Medulla oblongata (tissue), 1 donor: Measurements from ENCODE around the gene GSTT4.
"Not testable (repeated sequence)": the region's sequence is repeated elsewhere in the genome, so short reads cannot be mapped to it uniquely, and the experiment has no call there.

ENCODE experiments used
- DNase-seq: peaks from one replicate; pipeline ENCODE4 v3.0.0-alpha.2; 2015; ENCODE audit errors: extremely low spot score

The GSTT4 gene

DNA sequence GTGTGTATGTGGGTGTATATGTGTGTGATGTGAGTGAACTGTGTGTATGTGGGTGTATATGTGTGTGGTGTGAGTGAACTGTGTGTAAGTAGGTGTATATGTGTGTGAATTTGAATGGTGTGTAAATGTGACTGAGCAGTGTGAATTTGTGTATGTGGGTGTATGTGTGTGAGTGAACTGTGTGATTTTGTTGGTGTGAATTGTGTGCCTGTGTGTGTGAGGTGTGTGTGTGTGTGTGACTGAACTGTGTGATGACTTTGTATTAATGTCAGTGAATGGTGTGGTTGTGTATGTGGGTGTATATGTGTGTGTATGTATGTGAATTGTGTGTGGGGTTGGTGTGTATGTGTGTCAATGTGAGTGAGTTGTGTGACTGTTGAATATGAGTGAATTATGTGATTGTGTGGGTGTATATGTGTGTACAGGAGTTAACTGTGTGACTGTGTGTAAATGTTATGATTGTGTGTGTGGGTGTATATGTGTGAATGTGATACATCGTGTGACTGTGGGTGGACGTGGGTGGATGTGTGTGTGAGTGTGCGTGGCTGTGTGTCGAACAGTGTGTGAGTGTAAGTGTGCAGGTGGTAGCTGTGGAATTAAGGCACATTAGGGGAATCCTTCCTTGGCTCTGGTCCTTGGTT, 18.6 kb downstream of the GSTT4 start:
- DNase-seq, result not testable (repeated sequence)

DNA sequence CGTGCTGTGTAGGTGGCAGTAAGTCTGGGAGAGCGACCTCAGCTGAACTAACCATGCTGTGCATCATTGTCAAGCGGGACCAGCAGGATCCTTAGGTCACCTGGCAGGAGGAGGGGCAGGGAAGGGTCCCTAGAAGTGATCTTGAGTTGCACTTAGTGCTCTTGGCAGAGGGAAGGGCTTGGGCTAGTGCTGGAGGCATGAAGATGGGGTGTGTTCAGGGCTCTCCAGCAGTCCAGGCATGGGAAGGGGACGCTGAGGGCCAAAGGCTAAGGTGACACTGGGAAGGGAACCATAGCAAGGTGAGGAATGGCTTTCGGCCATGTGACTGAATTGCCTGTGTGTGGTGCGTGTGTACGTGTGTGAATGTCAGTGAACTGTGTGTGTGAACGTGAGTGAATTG, 19.2 kb downstream of the GSTT4 start:
- DNase-seq, result not testable (repeated sequence)

GRCh38 chr22:23984430-23984829, 20.8 kb downstream of the GSTT4 start:
- peak; percentile 73 for DNase-seq

GRCh38 chr22:23980567-23980966, 24.7 kb downstream of the GSTT4 start:
- not testable (repeated sequence) for DNase-seq

DNA sequence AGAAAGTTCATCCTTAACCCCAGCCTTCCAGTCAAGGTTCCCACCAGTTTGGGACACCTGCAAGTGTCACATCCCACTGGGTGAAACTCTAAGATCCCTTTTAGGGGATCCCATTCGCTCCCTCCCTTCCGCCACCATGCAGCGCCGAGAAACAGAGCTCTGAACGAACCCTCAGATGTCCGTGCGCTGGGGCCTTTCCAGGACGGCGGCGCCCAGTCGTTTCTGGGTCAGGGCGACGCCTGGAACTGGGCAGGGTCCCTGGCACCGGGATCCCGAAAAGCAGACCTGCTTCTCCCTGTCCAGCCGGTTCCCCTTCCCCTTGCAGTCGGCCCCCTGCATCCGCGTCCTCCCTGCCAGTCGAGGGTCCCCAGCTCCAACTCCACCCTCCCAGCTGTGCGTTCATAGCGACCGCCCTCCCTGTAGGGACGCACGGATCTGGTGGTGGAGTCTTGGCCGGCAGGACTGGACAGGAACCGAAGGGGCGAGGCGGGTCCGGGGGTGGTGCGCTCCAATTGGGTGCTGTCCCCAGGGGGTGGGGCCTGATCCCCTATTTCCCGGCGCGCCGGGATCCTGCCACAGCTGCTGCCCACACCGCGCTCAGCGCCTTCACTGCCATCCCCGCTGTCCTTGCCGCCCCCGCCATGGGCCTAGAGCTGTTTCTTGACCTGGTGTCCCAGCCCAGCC, 25.6 kb downstream of the GSTT4 start, which contains the start of gene GSTT2:
GSTT2 (plus strand) TSS at position 578 of the 684 bp plus-strand sequence.
- DNase-seq, result not testable (repeated sequence)

DNA sequence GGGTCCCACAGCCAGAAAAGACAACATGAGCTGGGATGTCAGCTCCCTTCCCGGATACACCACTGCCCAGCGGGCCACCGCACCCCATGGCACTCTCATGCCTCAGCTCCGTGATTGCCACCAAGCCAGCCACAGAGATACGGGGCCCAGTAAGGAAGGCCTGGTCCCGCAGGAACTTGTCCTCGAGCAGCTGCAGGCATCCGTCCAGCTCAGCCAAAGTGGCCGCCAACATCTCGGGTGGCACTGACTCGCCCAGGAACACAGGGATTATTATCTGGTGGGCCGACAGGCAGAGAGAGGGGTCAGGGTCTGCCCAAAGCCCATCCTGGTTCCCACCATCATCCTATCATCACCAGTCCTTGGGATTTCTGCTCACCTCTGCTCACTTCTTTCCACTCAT, 27.9 kb downstream of the GSTT4 start:
- not testable (repeated sequence) for DNase-seq

- not testable (repeated sequence) for DNase-seq
Observed at GRCh38 chr22:23974836-23975352, 30.4 kb downstream of the GSTT4 start.

DNA sequence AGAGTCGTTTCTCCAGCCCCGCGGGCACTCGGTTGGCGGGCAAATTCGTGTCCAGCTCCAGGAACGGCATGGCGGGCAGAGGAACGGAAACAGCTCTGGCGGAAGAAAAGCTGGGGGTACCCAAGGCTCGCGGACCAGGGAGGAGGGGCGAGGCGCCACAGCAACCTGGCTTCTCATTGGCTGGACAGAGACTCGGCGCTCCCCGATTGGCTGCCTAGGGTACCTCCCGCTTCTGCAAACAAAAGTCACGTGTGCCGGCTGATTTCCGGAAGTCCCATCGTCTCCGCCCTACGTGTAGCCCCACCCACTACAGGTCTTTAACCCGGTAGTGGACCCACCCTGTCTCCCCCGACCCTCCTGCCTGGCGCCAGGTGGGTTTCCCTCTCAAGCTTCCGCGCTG, 30.9 kb downstream of the GSTT4 start, which contains the start of gene DDT:
DDT (minus strand) TSS at position 97 of the 400 bp plus-strand sequence; CDS start at position 70, 27 bp downstream.
- DNase-seq, result not testable (repeated sequence)

DNA sequence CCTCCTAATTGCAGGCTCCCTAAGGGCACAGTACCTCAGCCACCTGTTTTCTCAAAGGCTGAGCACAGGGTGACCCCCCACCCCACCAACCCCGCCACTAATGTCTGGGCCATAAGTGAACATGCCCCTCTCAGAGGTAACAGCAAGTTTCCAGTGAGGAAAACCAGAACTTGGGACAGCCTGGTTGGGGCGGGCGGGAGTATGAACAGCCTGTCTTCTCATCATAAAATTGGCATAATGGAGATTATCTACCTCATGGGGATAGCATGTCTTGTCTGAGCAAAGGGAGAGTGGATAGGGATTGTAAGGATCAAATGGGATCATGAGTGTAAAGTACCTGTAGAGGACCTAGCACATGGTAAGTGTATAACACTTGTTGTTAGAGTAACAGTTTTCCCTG, 33.3 kb downstream of the GSTT4 start:
- DNase-seq, result not testable (repeated sequence)

DNA sequence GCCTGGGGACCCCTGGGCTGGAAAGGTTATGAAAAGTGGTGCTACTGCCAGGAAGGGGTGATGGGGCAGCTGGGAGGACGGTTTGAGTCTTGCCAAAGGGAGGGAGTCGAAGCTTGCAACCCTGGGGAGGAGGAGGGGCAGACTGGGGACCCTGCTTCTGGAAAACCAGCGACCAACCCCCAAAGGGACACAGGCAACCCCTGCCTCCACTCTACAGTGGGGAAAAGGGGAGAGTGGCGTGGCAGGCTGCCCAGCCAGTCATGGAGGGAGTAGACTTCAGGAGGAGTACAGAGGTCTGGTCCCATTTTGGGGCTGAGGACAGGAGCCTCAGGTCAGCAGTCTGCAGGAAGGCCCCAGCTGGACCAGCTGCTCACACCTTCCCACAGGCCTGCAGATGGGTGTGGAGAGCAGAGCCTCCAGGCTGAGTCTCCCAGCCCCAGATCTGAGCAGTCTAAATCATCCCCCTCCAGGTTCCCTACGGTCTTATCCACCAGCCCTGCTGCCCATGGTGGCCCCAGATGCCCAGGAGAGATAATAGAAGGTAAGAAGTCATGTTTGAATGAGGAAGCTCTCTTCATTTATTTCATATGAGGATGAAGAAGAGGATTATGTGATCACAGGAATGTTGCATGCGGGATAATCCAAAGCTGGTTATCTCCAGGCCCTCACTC, 34.3 kb downstream of the GSTT4 start:
- no peak for DNase-seq

GRCh38 chr22:23970201-23970641, 35.0 kb downstream of the GSTT4 start:
- DNase-seq, result no peak

- DNase-seq, result no peak
Observed at GRCh38 chr22:23969071-23969470, 36.2 kb downstream of the GSTT4 start.

- not testable (repeated sequence) for DNase-seq
Observed at GRCh38 chr22:23966568-23966967, 38.7 kb downstream of the GSTT4 start, which contains the start of gene DDTL. Gene DDTL (plus strand): TSS chr22:23966888. CDS start chr22:23966915, 27 bp downstream.

- not testable (repeated sequence) for DNase-seq
Observed at GRCh38 chr22:23966094-23966493, 39.2 kb downstream of the GSTT4 start.

DNA sequence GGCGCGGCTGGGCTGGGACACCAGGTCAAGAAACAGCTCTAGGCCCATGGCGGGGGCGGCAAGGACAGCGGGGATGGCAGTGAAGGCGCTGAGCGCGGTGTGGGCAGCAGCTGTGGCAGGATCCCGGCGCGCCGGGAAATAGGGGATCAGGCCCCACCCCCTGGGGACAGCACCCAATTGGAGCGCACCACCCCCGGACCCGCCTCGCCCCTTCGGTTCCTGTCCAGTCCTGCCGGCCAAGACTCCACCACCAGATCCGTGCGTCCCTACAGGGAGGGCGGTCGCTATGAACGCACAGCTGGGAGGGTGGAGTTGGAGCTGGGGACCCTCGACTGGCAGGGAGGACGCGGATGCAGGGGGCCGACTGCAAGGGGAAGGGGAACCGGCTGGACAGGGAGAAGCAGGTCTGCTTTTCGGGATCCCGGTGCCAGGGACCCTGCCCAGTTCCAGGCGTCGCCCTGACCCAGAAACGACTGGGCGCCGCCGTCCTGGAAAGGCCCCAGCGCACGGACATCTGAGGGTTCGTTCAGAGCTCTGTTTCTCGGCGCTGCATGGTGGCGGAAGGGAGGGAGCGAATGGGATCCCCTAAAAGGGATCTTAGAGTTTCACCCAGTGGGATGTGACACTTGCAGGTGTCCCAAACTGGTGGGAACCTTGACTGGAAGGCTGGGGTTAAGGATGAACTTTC, 44.0 kb downstream of the GSTT4 start, which contains the start of gene GSTT2B:
GSTT2B (minus strand) TSS at position 112 of the 688 bp plus-strand sequence; CDS start at position 48, 64 bp downstream.
- DNase-seq, result not testable (repeated sequence)

DNA sequence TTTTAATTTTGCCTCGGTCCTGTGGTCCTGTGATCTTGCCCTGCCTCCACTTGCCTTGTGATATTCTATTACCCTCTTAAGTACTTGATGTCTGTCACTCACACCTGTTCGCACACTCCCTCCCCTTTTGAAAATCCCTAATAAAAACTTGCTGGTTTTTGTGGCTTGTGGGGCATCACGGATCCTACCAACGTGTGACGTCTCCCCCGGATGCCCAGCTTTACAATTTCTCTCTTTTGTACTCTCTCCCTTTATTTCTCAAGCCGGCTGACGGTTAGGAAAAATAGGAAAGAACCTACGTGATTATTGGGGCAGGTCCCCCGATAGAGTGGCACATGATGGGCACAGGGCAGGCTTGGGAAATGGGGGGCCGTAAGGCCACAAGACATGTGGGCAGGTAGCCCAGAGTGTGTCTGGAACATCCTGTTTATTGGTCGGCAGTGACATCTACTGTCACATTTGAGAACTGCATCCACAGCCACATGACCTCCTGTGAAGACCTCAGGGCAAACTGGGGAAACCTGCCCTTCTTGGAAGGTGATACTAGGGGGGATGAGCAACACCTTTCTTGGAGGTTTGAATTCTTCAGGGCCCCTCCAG, 48.9 kb downstream of the GSTT4 start:
- peak; percentile 95 for DNase-seq

DNA sequence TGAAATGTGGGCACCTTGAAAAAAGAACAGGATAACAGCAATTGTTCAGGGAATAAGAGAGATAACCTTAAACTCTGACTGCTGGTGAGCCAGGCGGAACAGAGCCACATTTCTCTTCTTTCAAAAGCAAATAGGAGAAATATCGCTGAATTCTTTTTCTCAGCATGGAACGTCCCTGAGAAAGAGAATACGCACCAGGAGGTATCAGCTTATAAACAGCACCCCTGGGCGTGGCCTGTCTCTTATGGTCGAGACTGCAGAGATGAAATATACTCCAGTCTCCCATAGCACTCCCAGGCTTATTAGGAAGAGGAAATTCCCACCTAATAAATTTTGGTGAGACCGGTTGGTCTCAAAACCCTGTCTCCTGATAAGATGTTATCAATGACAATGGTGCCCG, 49.4 kb downstream of the GSTT4 start:
- DNase-seq, result not testable (repeated sequence)

GRCh38 chr22:23954991-23955305, 50.3 kb downstream of the GSTT4 start:
- not testable (repeated sequence) for DNase-seq

DNA sequence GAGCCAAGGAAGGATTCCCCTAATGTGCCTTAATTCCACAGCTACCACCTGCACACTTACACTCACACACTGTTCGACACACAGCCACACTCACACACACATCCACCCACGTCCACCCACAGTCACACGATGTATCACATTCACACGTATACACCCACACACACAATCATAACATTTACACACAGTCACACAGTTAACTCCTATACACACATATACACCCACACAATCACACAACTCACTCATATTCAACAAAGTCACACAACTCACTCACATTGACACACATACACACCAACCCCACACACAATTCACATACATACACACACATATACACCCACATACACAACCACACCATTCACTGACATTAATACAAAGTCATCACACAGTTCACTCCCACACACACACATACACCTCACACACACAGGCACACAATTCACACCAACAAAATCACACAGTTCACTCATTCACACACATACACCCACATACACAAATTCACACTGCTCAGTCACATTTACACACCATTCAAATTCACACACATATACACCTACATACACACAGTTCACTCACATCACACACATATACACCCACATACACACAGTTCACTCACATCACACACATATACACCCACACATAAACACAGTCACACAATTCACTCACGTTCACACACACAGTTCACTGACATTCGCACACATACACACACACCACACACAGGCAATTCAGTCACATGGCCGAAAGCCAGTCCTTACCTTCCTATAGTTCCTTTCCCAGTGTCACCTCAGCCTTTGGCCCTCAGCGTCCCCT, 50.9 kb downstream of the GSTT4 start:
- DNase-seq, result not testable (repeated sequence)

- not testable (repeated sequence) for DNase-seq
Observed at GRCh38 chr22:23953485-23953884, 51.8 kb downstream of the GSTT4 start.
